ENCODE data around the gene ZBTB14. TPM values are rescaled to one million over a fixed set of nuclear protein-coding genes. Genes with fewer than 3 reads are reported as not detected.

ZBTB14 gene
- total and polyA plus RNA-seq, 2 experiments from 2014 or later, result 9.6 to 10.6 TPM

- Histone ChIP-seq H3K27me3 (replicated peaks; ENCODE audit: insufficient read depth) (no peaks in the 10 kb centered on the region), H3K9ac (no peak overlapping the region), H3K4me2 (ENCODE audit: unreplicated experiment) (no peak overlapping the region), H3K9me2 (ENCODE audit: insufficient read depth) (no peaks in the 10 kb centered on the region), H3F3A (ENCODE audit: insufficient read depth) (no peaks in the 10 kb centered on the region), H3K27ac (no peak overlapping the region), H3K4me1 (ENCODE audit: insufficient read depth) (no peaks in the 10 kb centered on the region), H3K9me3 (ENCODE audit: low read depth) (no peaks in the 10 kb centered on the region), H2AFZ (no peak overlapping the region), H4K20me1 (ENCODE audit: insufficient read depth) (no peaks in the 10 kb centered on the region), H3K36me3 (ENCODE audit: low read depth) (no peaks in the 10 kb centered on the region), H3K4me3 (no peak overlapping the region), H3K79me2 (ENCODE audit: insufficient read depth) (no peaks in the 10 kb centered on the region)
- TF ChIP-seq EZH2phosphoT487 (IDR thresholded peaks at IDR 0.05; ENCODE audit: insufficient read depth, low read depth) (no peak), EZH2 (IDR thresholded peaks at IDR 0.05; ENCODE audit: insufficient read depth, poor library complexity, severe bottlenecking) (no peak)
- in situ Hi-C loops (cut with MboI), result no loop called here
- no peak for DNase-seq
- WGBS, 2 experiments (ENCODE audit: low coverage in 1 of 2, low lambda C conversion rate in 2 of 2, missing lambda C conversion rate in 2 of 2), result 69 to 73% methylated on average over 4 of the region's 4 CpGs
Observed at GRCh38 chr18:5318061-5318700, 22.7 kb upstream of the ZBTB14 start.

GRCh38 chr18:5317186-5317585 is 21.7 kb upstream of the ZBTB14 start:
- Histone ChIP-seq H3F3A (ENCODE audit: insufficient read depth) (no peaks in the 10 kb centered on the region), H3K4me3 (no peak overlapping the region), H3K36me3 (ENCODE audit: low read depth) (no peaks in the 10 kb centered on the region), H3K27me3 (replicated peaks; ENCODE audit: insufficient read depth) (no peaks in the 10 kb centered on the region), H3K9me2 (ENCODE audit: insufficient read depth) (no peaks in the 10 kb centered on the region), H2AFZ (no peak overlapping the region), H3K9me3 (ENCODE audit: low read depth) (no peaks in the 10 kb centered on the region), H4K20me1 (ENCODE audit: insufficient read depth) (no peaks in the 10 kb centered on the region), H3K27ac (no peak overlapping the region), H3K9ac (no peak overlapping the region), H3K4me2 (ENCODE audit: unreplicated experiment) (no peak overlapping the region), H3K4me1 (ENCODE audit: insufficient read depth) (no peaks in the 10 kb centered on the region), H3K79me2 (ENCODE audit: insufficient read depth) (no peaks in the 10 kb centered on the region)
- in situ Hi-C loops (cut with MboI), result no loop called here
- TF ChIP-seq EZH2 (IDR thresholded peaks at IDR 0.05; ENCODE audit: insufficient read depth, poor library complexity, severe bottlenecking) (no peak), EZH2phosphoT487 (IDR thresholded peaks at IDR 0.05; ENCODE audit: insufficient read depth, low read depth) (no peak)
- DNase-seq, result peak; percentile 7

- DNase-seq, result no peak
- H3F3A ChIP-seq (ENCODE audit: insufficient read depth), result no peaks in the 10 kb centered on the region
- in situ Hi-C loops (cut with MboI), result no loop called here
Observed at GRCh38 chr18:5315838-5316237, 20.3 kb upstream of the ZBTB14 start.

GRCh38 chr18:5311301-5311989 is 15.9 kb upstream of the ZBTB14 start:
- no peaks in the 10 kb centered on the region for H3K79me2 ChIP-seq (ENCODE audit: insufficient read depth)
- H4K20me1 ChIP-seq (ENCODE audit: insufficient read depth), result no peaks in the 10 kb centered on the region
- WGBS, 2 experiments (ENCODE audit: low coverage in 1 of 2, low lambda C conversion rate in 2 of 2, missing lambda C conversion rate in 2 of 2), result 0 to 2% methylated on average over 6 of the region's 6 CpGs
- no peak overlapping the region for H3K27ac ChIP-seq
- H3K9me3 ChIP-seq (ENCODE audit: low read depth), result no peaks in the 10 kb centered on the region
- peaks cover 11% of the 10 kb centered on the region; the same call in 1 of the 2 replicates for H3K4me1 ChIP-seq (ENCODE audit: insufficient read depth)
- no peak overlapping the region for H2AFZ ChIP-seq
- no peak overlapping the region for H3K9ac ChIP-seq
- no peak overlapping the region for H3K4me2 ChIP-seq (ENCODE audit: unreplicated experiment)
- TF ChIP-seq EZH2 (IDR thresholded peaks at IDR 0.05; ENCODE audit: insufficient read depth, poor library complexity, severe bottlenecking) (no peak), EZH2phosphoT487 (IDR thresholded peaks at IDR 0.05; ENCODE audit: insufficient read depth, low read depth) (no peak)
- no peaks in the 10 kb centered on the region for H3K27me3 ChIP-seq (replicated peaks; ENCODE audit: insufficient read depth)
- DNase-seq, result peak; percentile 42
- H3K9me2 ChIP-seq (ENCODE audit: insufficient read depth), result no peaks in the 10 kb centered on the region
- in situ Hi-C loops (cut with MboI), result no loop called here
- no peaks in the 10 kb centered on the region for H3K36me3 ChIP-seq (ENCODE audit: low read depth)
- H3K4me3 ChIP-seq, result no peak overlapping the region
- H3F3A ChIP-seq (ENCODE audit: insufficient read depth), result peaks cover 6% of the 10 kb centered on the region; the same call in 1 of the 2 replicates

More at GRCh38 chr18:5315838-5316237, 20.3 kb upstream of the ZBTB14 start:
- Histone ChIP-seq H3K4me3 (no peak overlapping the region), H3K4me2 (ENCODE audit: unreplicated experiment) (no peak overlapping the region), H3K36me3 (ENCODE audit: low read depth) (no peaks in the 10 kb centered on the region), H2AFZ (no peak overlapping the region), H3K9me3 (ENCODE audit: low read depth) (no peaks in the 10 kb centered on the region), H4K20me1 (ENCODE audit: insufficient read depth) (no peaks in the 10 kb centered on the region), H3K27ac (no peak overlapping the region), H3K27me3 (replicated peaks; ENCODE audit: insufficient read depth) (no peaks in the 10 kb centered on the region), H3K9me2 (ENCODE audit: insufficient read depth) (no peaks in the 10 kb centered on the region), H3K79me2 (ENCODE audit: insufficient read depth) (no peaks in the 10 kb centered on the region), H3K4me1 (ENCODE audit: insufficient read depth) (peaks cover 11% of the 10 kb centered on the region; the same call in 1 of the 2 replicates), H3K9ac (no peak overlapping the region)
- WGBS, 2 experiments (ENCODE audit: low coverage in 1 of 2, low lambda C conversion rate in 2 of 2, missing lambda C conversion rate in 2 of 2), result 23 to 28% methylated on average over 2 of the region's 2 CpGs
- no peak for TF ChIP-seq EZH2 (IDR thresholded peaks at IDR 0.05; ENCODE audit: insufficient read depth, poor library complexity, severe bottlenecking)
- no peak for TF ChIP-seq EZH2phosphoT487 (IDR thresholded peaks at IDR 0.05; ENCODE audit: insufficient read depth, low read depth)
